Kidney (tissue), 14 donors: Measurements from ENCODE around the gene GLIS2. TPM values are rescaled to one million over a fixed set of nuclear protein-coding genes. Genes with fewer than 3 reads are reported as not detected.

Experiments used
- DNase-seq, 5 donors: peaks; one replicate each; pipeline ENCODE4 v3.0.0-alpha.2; 2013 to 2020
- FAIRE-seq: peaks from 2 replicates; lab custom pipeline; 2012; peaks lifted over from hg19 to GRCh38; lab: Jason Lieb, UNC
- H3K27ac ChIP-seq, 2 donors: one replicate each; pipeline ENCODE4 v1.7.0; 2013; ENCODE audit warnings: low read depth in 2 of 2, low read length in 2 of 2, inconsistent platforms in 1 of 2
- H3K27me3 ChIP-seq: one replicate; pipeline ENCODE4 v1.7.1; 2013; ENCODE audit warnings: low read length, inconsistent platforms; ENCODE audit not compliant: control insufficient read depth, insufficient read depth
- H3K36me3 ChIP-seq, 3 donors: one replicate each; pipeline versions ENCODE4 v1.7.0 to v1.7.1; 2013; ENCODE audit warnings: low read length in 3 of 3, control low read depth in 1 of 3, inconsistent platforms in 1 of 3; ENCODE audit not compliant: insufficient read depth in 3 of 3, control insufficient read depth in 2 of 3
- H3K4me1 ChIP-seq, 3 donors: one replicate each; pipeline versions ENCODE4 v1.7.0 to v1.7.1; 2013; ENCODE audit warnings: low read length in 3 of 3, inconsistent platforms in 1 of 3, low read depth in 1 of 3; ENCODE audit not compliant: control insufficient read depth in 2 of 3, insufficient read depth in 2 of 3
- H3K4me3 ChIP-seq, 3 donors: one replicate each; pipeline versions ENCODE4 v1.7.0 to v1.8.1; 2013; ENCODE audit warnings: low read length in 3 of 3, control low read depth in 1 of 3, inconsistent platforms in 1 of 3
- H3K9ac ChIP-seq, 3 donors: one replicate each; pipeline versions ENCODE4 v1.7.0 to v1.7.1; 2013; ENCODE audit warnings: low read length in 3 of 3, control low read depth in 1 of 3, inconsistent platforms in 1 of 3
- H3K9me3 ChIP-seq, 3 donors: one replicate each; pipeline versions ENCODE4 v1.7.0 to v1.7.1; 2013; ENCODE audit warnings: low read length in 3 of 3, control low read depth in 1 of 3, inconsistent platforms in 1 of 3; ENCODE audit not compliant: control insufficient read depth in 2 of 3, insufficient read depth in 1 of 3
- intact Hi-C: fragments of 100-400 bp; cut with DNase I; formaldehyde crosslinking; loops from one replicate; pipeline ENCODE4 v1.11.1; 2022
- polyA plus RNA-seq: library from polyadenylated mRNA; stranded (reverse); fragments of 350-450 nt; fragmentation: Illumina TruSeq; extraction: RNeasy Lipid Tissue Mini Kit (QIAGEN cat#74804); gene quantifications from one replicate; pipeline ENCODE4 v1.2.3, GENCODE V29; 2014; ENCODE audit warnings: low read depth, low replicate concordance; ENCODE audit not compliant: insufficient read depth
- total RNA-seq: library from RNA; stranded (reverse); fragmentation: NEBNext Ultra II Directional; extraction: Animal tissue kit (Norgen Biotek cat#: 25700); gene quantifications from one replicate; pipeline ENCODE4 v1.2.1, GENCODE V29; 2021
- TF ChIP-seq, protein P1 (sequence below): IDR thresholded peaks from 3 replicates; pipeline ENCODE4 v1.5.1; 2012; ENCODE audit warnings: mild to moderate bottlenecking, moderate library complexity, borderline replicate concordance; ENCODE audit not compliant: insufficient read depth; ENCODE audit errors: extremely low read depth
- donor health status: control.
- donor health status: control.
- donor health status: control.
- donor health status: control.
- donor health status: control.
- donor health status: DM: yes; HTN: yes; CAD: no.
- donor health status: Normal renal cell carcinoma (clear cell type).

Gene GLIS2
- total and polyA plus RNA-seq, 2 donors from 2014 or later: 35.6 to 68.7 TPM

DNA sequence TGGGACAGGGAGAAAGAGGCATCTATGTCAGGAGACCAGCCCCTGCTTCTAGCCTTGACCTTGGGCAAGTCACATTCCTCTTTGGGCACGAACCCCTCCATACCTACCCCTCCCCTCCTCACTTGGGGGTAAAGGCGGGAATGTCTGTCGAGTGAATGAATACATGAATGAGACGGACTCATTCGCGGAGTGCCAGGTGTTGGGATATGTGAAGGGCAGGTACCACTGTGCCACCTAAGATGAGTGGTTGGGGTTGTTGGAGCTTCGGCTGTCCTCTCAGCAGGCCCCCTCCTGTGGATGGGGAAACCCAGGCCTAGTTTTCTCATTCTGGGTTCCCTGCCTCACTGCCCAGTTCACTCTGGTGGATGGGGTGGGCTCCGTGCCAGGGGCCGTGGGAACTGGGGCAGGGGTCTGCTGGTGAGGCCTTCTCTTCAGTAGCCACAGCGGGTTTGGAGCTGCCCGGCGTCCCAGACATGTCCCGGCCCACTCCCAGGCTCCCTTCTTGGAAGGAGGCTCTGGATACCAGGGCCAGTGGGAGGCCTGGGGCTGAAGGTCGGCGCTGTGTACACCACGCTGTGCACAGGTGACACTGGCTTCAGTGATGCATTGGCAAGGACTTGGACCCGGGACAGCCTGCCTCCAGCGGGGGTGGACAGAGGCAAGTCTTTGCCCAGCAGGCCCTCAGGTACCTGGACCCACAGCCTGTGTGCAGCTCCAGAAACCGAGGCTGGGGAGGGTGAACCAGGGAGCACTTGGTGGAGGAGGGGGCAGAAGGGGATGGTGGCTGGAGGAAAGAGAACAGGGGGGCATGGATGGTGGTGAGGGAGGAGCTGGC lies 5.6 kb downstream of the GLIS2 start:
- peak overlapping the region in 2 of 3 donors; percentile 2 to 82 for H3K4me3 ChIP-seq
- H3K9me3 ChIP-seq: no peaks in the 10 kb centered on the region
- TF ChIP-seq, protein P1, sequence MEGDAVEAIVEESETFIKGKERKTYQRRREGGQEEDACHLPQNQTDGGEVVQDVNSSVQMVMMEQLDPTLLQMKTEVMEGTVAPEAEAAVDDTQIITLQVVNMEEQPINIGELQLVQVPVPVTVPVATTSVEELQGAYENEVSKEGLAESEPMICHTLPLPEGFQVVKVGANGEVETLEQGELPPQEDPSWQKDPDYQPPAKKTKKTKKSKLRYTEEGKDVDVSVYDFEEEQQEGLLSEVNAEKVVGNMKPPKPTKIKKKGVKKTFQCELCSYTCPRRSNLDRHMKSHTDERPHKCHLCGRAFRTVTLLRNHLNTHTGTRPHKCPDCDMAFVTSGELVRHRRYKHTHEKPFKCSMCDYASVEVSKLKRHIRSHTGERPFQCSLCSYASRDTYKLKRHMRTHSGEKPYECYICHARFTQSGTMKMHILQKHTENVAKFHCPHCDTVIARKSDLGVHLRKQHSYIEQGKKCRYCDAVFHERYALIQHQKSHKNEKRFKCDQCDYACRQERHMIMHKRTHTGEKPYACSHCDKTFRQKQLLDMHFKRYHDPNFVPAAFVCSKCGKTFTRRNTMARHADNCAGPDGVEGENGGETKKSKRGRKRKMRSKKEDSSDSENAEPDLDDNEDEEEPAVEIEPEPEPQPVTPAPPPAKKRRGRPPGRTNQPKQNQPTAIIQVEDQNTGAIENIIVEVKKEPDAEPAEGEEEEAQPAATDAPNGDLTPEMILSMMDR: no peak
- DNase-seq (peak in 1 of 5 donors; percentile 73), FAIRE-seq (no peak)
- H3K36me3 ChIP-seq: no peaks in the 10 kb centered on the region
- H3K27ac ChIP-seq: peak overlapping the region; percentile 90 to 93
- peak overlapping the region in 1 of 3 donors; percentile 84 for H3K9ac ChIP-seq
- intact Hi-C loops: no loop called here
- H3K4me1 ChIP-seq: peaks cover 0 to 85% (median 70%) of the 10 kb centered on the region in 3 donors
- H3K27me3 ChIP-seq: no peaks in the 10 kb centered on the region

DNA sequence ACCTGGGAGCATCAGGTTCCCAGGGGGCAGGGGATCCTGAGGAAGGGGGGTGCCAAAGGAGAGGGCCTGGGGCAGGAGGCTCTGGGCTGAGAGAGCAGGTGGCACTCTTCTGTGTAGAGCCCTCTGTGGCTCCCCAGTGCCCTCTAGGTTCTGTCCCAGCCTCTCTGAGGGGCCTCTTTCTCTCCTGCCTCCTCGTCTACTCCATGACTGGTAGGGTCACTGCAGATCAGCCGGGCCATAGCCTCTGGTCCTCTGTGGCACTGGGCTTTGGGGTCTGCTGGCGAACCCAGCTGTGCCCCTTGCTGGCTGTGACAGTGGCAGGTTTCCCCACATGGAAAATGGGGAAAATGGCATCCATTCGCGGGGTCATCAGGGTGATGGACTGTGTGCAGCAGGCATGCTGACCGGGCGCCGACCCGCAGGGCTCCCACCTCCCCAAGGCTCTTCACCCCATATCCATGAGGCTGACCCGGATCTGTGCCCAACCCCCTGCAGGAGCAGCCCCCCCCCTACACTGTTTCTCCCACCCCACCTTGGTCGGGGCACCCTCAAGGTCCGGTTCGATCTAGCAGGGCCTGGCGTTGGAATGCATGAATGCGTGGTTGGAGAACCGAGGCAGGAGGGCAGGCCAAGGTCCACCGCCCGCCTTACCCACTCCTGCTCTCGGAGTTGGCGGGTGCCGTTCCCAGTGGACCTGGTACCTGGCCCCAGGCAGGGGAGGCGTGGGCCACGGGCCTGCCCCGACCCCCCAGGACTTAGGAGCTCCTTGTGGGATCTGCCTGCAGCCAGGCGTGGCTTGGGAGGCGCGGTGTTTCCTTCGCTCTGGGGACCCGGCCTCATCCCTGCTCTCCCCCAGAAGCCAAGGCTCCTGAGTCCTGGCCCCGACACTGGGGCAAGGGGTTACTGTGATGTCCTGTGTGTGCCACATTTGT lies 6.5 kb downstream of the GLIS2 start:
- H3K27ac ChIP-seq: peak overlapping the region; percentile 90 to 93
- H3K4me1 ChIP-seq: peaks cover 0 to 85% (median 74%) of the 10 kb centered on the region in 3 donors
- H3K9ac ChIP-seq: peak overlapping the region in 2 of 3 donors; percentile 41 to 73
- TF ChIP-seq, protein P1: no peak
- FAIRE-seq (no peak), DNase-seq (peak in 4 of 5 donors; percentile 45 to 79 (median 67))
- peak overlapping the region in 1 of 3 donors; percentile 47 for H3K4me3 ChIP-seq
- no peaks in the 10 kb centered on the region for H3K36me3 ChIP-seq
- no peaks in the 10 kb centered on the region for H3K9me3 ChIP-seq
- intact Hi-C loops: no loop called here
- H3K27me3 ChIP-seq: no peaks in the 10 kb centered on the region

DNA sequence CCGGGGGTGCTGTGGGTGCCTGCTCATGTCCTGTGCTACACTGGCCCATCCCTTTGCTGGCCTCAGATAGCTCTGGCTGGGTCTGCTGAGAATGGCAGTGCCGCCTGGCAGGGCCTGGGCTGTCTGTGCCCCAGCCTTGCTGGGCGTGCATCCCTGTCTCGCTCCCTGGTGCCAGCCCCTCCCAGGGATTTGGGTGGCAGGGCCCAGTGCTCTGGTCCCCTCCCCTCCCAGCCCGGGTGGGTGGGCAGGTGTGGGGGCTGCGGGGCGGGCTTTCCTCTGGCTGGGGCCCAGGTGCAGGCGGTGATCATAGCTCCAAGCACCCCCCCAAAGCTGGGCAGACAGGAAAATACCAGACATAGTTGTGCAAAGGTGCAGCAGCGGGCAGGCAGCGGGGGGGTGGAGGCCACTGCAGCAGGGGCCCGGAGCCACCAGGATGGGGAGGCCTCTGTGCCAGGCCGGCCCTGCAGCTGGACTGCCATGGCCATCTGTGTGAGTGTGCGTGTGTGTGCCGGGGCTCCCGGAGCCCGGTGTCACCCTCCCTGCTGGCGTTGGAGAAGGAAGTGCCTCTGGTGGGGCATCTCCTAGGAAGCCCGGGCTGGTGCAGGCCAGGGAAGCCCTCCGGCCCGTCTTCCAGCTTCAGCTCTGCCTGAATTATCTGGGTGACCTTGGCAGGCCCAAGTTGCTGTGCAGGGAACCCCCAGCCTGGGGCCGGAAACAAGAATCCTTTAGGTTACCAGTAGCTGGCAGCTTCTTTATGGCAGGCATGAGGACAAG lies 7.4 kb downstream of the GLIS2 start:
- Histone ChIP-seq H3K36me3 (no peaks in the 10 kb centered on the region), H3K9me3 (no peaks in the 10 kb centered on the region), H3K27me3 (no peaks in the 10 kb centered on the region), H3K27ac (peak overlapping the region; percentile 90 to 93), H3K9ac (peak overlapping the region in 2 of 3 donors; percentile 41 to 78), H3K4me3 (peak overlapping the region in 1 of 3 donors; percentile 47), H3K4me1 (peaks cover 0 to 78% (median 68%) of the 10 kb centered on the region in 3 donors)
- DNase-seq: peak; percentile 46 to 87 (median 73)
- TF ChIP-seq, protein P1: no peak
- FAIRE-seq: no peak
- intact Hi-C loops: no loop called here
